K562 (cell line): ENCODE results near the gene CHD3. TPM values are rescaled to one million over a fixed set of nuclear protein-coding genes. Genes with fewer than 3 reads are reported as not detected.

Source experiments
- BRF1 ChIP-seq: IDR thresholded peaks from 3 replicates; pipeline ENCODE4 v1.6.1; 2011; ENCODE audit warnings: borderline replicate concordance, mild to moderate bottlenecking; ENCODE audit not compliant: insufficient read length; ENCODE audit errors: extremely low read depth
- CBX8 ChIP-seq: fragments of 200-600 bp; sonication (generic); IDR thresholded peaks from 2 replicates; pipeline ENCODE4 v1.6.1; 2012; ENCODE audit warnings: borderline replicate concordance, mixed run types, low read depth, mild to moderate bottlenecking, moderate library complexity, mixed read lengths, low read length, control low read depth, inconsistent platforms; ENCODE audit not compliant: poor library complexity, severe bottlenecking; ENCODE audit errors: extremely low read depth
- GATAD2A ChIP-seq: fragments of 450-650 bp; IDR thresholded peaks from 2 replicates; pipeline ENCODE4 v1.6.1; 2017
- HNRNPLL ChIP-seq: fragments of 200-400 bp; formaldehyde crosslinking; IDR thresholded peaks from 2 replicates; pipeline ENCODE4 v1.6.1; 2017; ENCODE audit warnings: low read length, low read depth, mild to moderate bottlenecking; ENCODE audit not compliant: poor library complexity, severe bottlenecking
- MITF ChIP-seq: IDR thresholded peaks from 2 replicates; pipeline ENCODE4 v1.6.1; 2014; ENCODE audit warnings: antibody characterized with exemption
- RBBP5 ChIP-seq: fragments of 200-600 bp; sonication (generic); IDR thresholded peaks from 2 replicates; pipeline ENCODE4 v1.6.1; 2012; ENCODE audit warnings: borderline replicate concordance, mild to moderate bottlenecking, low read length, control low read depth, inconsistent platforms; ENCODE audit not compliant: insufficient read depth, poor library complexity, severe bottlenecking
- RERE ChIP-seq: sonication (generic); formaldehyde crosslinking; IDR thresholded peaks from 2 replicates; pipeline ENCODE4 v1.8.0; 2023; ENCODE audit warnings: missing genetic modification reagents, mild to moderate bottlenecking, borderline replicate concordance
- SMAD3 ChIP-seq: fragments of 450-650 bp; formaldehyde crosslinking; conservative IDR thresholded peaks from 2 replicates; pipeline ENCODE4 v1.4.0; 2020; ENCODE audit warnings: mild to moderate bottlenecking
- TAF1 ChIP-seq: IDR thresholded peaks from 2 replicates; pipeline ENCODE4 v1.6.1; 2011; ENCODE audit warnings: mild to moderate bottlenecking, low read length, moderate library complexity; ENCODE audit not compliant: insufficient read depth, control insufficient read depth, severe bottlenecking; ENCODE audit errors: extremely low read depth
- THRAP3 ChIP-seq: fragments of 450-650 bp; IDR thresholded peaks from 2 replicates; pipeline ENCODE4 v1.6.1; 2016; ENCODE audit warnings: mild to moderate bottlenecking, inconsistent platforms, borderline replicate concordance
- ZNF384 ChIP-seq: IDR thresholded peaks from 2 replicates; pipeline ENCODE4 v1.6.1; 2012; ENCODE audit warnings: low read depth, low read length, improper control_type of control experiment
- ZNF77 ChIP-seq: fragments of 250-450 bp; sonication (Bioruptor Pico); IDR thresholded peaks from 2 replicates; pipeline ENCODE4 v1.5.0; 2020
- polyA plus RNA-seq, 8 experiments: library from polyadenylated mRNA; depleted of rRNA in 4 of 8; stranded (reverse) in 5 of 8; unstranded in 3 of 8; fragments of >200 nt; fragmentation: Nextera tagmentation in 2 of 8; fragmentation: Illumina TruSeq in 1 of 8; extraction: Ambion mirVana in 2 of 8; extraction: Trizol in 1 of 8; gene quantifications; 2 replicates each; pipeline versions ENCODE4 v1.2.1 to v1.2.3, GENCODE V29; 2011 to 2014; ENCODE audit warnings: inconsistent platforms in 1 of 8, missing spikeins in 1 of 8
- total RNA-seq, 7 experiments: library from RNA; depleted of rRNA in 6 of 7; stranded (reverse); fragments of >200 nt in 6 of 7; fragmentation: Illumina TruSeq in 2 of 7; extraction: Trizol in 2 of 7; gene quantifications; 2 replicates each; pipeline versions ENCODE4 v1.2.1 to v1.2.3, GENCODE V29; 2011 to 2021; ENCODE audit warnings: low replicate concordance in 1 of 7
- TF ChIP-seq, protein P1 (sequence below): fragments of 450-650 bp; IDR thresholded peaks from 2 replicates; pipeline ENCODE4 v1.6.1; 2017; ENCODE audit warnings: antibody characterized with exemption
- TF ChIP-seq, protein P2 (sequence below): fragments of 250-450 bp; sonication (Bioruptor Pico); IDR thresholded peaks from 2 replicates; pipeline ENCODE4 v1.4.0; 2020; ENCODE audit warnings: mild to moderate bottlenecking

The CHD3 gene
- total and polyA plus RNA-seq, 9 of the 15 experiments (the other 6 are each of a cell fraction or from before 2014, with no cell fraction given): 0.39 to 38.2 (median 21.2) TPM

GRCh38 chr17:7931709-7932482 is 43.3 kb downstream of the CHD3 start, which contains the start of the genes CNTROB and TRAPPC1 (continued):
- TF ChIP-seq RERE (no peak), BRF1 (no peak), CBX8 (no peak), ZNF384 (no peak), GATAD2A (no peak), THRAP3 (no peak), ZNF77 (no peak), SMAD3 (CRISPR knock-in tag) (no peak), RBBP5 (peak; percentile 37), TAF1 (peak; percentile 2), HNRNPLL (no peak), MITF (no peak)
- TF ChIP-seq, protein P1, sequence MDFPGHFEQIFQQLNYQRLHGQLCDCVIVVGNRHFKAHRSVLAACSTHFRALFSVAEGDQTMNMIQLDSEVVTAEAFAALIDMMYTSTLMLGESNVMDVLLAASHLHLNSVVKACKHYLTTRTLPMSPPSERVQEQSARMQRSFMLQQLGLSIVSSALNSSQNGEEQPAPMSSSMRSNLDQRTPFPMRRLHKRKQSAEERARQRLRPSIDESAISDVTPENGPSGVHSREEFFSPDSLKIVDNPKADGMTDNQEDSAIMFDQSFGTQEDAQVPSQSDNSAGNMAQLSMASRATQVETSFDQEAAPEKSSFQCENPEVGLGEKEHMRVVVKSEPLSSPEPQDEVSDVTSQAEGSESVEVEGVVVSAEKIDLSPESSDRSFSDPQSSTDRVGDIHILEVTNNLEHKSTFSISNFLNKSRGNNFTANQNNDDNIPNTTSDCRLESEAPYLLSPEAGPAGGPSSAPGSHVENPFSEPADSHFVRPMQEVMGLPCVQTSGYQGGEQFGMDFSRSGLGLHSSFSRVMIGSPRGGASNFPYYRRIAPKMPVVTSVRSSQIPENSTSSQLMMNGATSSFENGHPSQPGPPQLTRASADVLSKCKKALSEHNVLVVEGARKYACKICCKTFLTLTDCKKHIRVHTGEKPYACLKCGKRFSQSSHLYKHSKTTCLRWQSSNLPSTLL: no peak
- TF ChIP-seq, protein P2, sequence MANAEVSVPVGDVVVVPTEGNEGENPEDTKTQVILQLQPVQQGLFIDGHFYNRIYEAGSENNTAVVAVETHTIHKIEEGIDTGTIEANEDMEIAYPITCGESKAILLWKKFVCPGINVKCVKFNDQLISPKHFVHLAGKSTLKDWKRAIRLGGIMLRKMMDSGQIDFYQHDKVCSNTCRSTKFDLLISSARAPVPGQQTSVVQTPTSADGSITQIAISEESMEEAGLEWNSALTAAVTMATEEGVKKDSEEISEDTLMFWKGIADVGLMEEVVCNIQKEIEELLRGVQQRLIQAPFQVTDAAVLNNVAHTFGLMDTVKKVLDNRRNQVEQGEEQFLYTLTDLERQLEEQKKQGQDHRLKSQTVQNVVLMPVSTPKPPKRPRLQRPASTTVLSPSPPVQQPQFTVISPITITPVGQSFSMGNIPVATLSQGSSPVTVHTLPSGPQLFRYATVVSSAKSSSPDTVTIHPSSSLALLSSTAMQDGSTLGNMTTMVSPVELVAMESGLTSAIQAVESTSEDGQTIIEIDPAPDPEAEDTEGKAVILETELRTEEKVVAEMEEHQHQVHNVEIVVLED (CRISPR knock-in tag): no peak
